CD4-positive, alpha-beta T cell treated with Interleukin-6 at 100 ng/mL for 8 hours (primary cell): ENCODE results near the gene TNPO2.

Source experiments
- DNase-seq: peaks from one replicate; pipeline ENCODE4 v3.0.0-alpha.2; 2020; ENCODE audit warnings: mixed read lengths, low spot score

TNPO2 gene

GRCh38 chr19:12723641-12724426 lies at the start of gene TNPO2:
Gene TNPO2 (minus strand): TSS chr19:12723932. CDS start chr19:12720977, 2,955 bp downstream.
- DNase-seq: peak; percentile 59

DNA sequence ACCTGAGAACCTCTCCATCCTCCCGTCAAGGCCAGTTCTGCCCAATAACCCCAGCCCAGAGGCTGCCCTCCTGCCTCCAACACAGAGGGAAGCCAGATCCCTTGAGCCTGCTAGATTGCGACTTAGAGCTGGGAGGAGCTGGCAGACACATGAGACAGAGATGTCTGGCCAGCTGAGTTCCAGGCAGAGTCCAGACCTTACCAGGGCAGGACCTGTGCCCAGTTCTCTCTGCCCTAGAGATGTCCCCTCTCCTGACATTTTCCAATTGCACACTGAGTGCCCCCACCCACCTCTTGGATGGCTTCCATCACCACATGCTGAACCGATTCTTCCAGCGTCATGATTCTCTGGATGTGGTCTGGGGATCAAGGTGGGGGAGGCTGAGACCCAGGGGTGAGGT lies 48.6 kb upstream of the TNPO2 start:
- no peak for DNase-seq

GRCh38 chr19:12770922-12771321 lies 47.2 kb upstream of the TNPO2 start:
- DNase-seq: no peak

- peak; percentile 65 for DNase-seq
Measured at GRCh38 chr19:12769689-12770088, 46.0 kb upstream of the TNPO2 start.

DNA sequence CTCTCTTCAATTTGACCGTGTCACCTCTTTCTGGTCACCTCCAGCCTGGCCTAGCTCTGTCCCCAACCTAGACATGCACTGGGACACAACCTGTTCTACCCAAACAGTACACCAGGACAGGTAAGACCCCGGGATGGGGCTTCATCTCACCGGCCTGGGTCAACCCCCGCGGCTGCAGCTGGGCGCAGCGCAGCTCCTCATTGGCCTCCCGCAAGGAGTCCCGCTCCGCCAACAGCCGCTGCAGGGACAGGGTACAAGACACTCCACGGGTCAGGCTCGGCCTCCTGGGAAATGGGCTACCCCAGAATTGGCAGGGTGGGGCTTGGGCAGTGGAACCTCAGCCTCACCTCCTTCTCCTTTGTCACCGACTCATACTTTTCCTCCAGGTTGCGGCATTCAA lies 43.9 kb upstream of the TNPO2 start:
- no peak for DNase-seq

GRCh38 chr19:12767150-12767549 lies 43.4 kb upstream of the TNPO2 start:
- no peak for DNase-seq

GRCh38 chr19:12766051-12766521 lies 42.4 kb upstream of the TNPO2 start:
- DNase-seq: peak; percentile 65

DNA sequence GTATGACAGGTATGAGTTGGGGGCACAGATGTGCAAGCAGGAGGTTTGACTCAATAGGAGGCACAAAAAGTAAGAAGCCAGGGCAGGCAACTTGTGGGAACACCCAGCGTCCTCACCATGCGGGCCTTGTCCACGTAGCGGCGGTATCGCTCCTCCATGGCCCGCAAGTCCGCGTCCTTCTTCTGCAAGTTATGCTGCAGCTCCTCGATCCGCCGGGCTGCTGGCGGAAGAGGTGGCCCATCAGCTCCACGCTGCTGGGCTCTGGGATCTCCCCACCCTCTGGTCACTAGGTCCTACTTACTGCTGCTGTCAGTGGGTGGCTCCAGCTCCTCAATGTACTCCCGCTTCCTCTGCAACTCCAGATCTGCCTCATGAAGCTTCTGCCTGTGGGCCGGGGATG lies 41.0 kb upstream of the TNPO2 start:
- no peak for DNase-seq

GRCh38 chr19:12763100-12763499 lies 39.4 kb upstream of the TNPO2 start:
- DNase-seq: no peak

GRCh38 chr19:12759686-12760085 lies 36.0 kb upstream of the TNPO2 start:
- no peak for DNase-seq

GRCh38 chr19:12757544-12758274 lies 34.0 kb upstream of the TNPO2 start:
- peak; percentile 43 for DNase-seq

GRCh38 chr19:12756150-12756883 lies 32.6 kb upstream of the TNPO2 start:
- no peak for DNase-seq

GRCh38 chr19:12754465-12755196 lies 30.9 kb upstream of the TNPO2 start:
- DNase-seq: no peak

GRCh38 chr19:12752056-12752781 lies 28.5 kb upstream of the TNPO2 start:
- DNase-seq: no peak

DNA sequence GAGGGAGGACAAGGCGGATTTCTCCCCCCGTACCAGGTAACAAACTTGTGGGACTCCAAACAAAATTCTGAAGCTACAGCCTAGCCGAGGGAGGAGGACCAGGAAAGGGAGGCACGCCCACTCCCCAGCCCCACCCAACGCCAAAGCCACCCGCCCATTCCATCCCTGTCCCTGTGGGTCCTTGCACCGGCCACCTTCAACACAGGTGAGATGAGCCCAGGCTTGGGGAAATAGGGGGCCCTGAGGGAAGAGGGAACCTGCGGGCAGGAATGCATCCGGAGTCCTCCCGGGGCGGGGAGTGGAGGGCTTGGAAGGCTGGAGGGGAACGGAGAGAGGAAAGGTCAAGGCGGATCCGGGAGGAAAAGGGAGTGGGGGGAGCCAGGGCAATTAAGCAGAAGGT lies 27.9 kb upstream of the TNPO2 start, which contains the start of gene BEST2:
Gene BEST2, plus strand, starts transcription at position 157 of the 400 bp plus-strand sequence. CDS start 802 bp downstream, outside the sequence.
- DNase-seq: no peak

- no peak for DNase-seq
Measured at GRCh38 chr19:12750851-12751250, 27.1 kb upstream of the TNPO2 start.

GRCh38 chr19:12749938-12750521 lies 26.3 kb upstream of the TNPO2 start:
- DNase-seq: no peak

- no peak for DNase-seq
Measured at GRCh38 chr19:12748489-12748888, 24.8 kb upstream of the TNPO2 start.

GRCh38 chr19:12745166-12745897 lies 21.6 kb upstream of the TNPO2 start:
- no peak for DNase-seq

DNA sequence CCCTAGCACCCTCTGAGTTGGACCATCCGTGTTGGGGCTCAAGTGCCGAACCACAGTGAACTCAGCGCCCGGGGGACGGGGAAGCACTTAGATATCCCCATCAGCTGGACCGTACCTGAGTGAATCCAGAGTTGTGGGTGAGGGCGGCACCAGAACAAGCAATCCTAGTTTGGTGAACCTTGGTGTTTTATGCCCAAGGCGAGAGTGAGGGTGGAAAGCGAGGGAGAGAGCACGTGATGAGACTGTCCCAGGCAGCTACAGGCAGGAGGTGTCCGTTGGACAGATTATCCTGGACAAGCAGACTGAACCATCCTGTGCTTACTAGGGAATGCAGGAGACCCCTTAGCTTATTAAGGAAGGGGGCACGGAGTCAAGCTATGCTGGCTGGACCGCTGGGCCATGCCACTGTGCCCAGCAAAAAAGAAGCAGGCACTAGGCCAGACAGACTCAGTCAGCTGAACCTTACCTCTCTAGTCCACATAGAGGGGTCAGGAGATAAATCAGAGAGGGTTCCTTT lies 14.2 kb upstream of the TNPO2 start:
- DNase-seq: no peak
